Activated CD4-positive, alpha-beta T cell treated with anti-CD3 and anti-CD28 coated beads, Interleukin-2, amount 50 U/mL, for 24 hours (primary cell): ENCODE measurements around the gene SCT.

ENCODE experiments used
- DNase-seq, 2 donors: peaks; one replicate each; pipeline ENCODE4 v3.0.0-alpha.2; 2020; ENCODE audit warnings: low read depth in 1 of 2, low spot score in 1 of 2

Gene SCT

GRCh38 chr11:611001-611996, 15.7 kb downstream of the SCT start:
- no peak for DNase-seq

- no peak for DNase-seq
These were observed 16.7 kb downstream of the SCT start for GRCh38 chr11:610146-610801.

DNA sequence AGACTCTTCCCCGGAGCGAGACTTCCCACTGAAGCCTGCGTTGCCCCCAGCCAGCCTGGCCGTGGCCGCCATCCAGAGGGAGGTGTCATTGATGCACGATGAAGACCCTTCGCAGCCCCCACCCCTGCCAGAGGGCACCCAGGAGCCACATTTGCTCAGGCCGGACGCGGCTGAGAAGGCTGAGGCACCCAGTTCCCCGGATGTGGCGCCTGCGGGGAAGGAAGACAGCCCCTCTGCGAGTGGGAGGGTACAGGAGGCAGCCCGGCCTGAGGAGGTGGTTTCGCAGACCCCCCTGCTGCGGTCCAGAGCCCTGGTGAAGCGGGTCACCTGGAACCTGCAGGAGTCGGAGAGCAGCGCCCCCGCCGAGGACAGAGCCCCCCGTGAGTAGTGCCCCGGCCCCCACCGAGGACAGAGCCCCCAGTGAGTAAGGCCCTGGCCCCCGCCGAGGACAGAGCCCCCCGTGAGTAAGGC, 17.6 kb downstream of the SCT start:
- no peak for DNase-seq

GRCh38 chr11:608791-609251, 18.2 kb downstream of the SCT start:
- DNase-seq = no peak

DNA sequence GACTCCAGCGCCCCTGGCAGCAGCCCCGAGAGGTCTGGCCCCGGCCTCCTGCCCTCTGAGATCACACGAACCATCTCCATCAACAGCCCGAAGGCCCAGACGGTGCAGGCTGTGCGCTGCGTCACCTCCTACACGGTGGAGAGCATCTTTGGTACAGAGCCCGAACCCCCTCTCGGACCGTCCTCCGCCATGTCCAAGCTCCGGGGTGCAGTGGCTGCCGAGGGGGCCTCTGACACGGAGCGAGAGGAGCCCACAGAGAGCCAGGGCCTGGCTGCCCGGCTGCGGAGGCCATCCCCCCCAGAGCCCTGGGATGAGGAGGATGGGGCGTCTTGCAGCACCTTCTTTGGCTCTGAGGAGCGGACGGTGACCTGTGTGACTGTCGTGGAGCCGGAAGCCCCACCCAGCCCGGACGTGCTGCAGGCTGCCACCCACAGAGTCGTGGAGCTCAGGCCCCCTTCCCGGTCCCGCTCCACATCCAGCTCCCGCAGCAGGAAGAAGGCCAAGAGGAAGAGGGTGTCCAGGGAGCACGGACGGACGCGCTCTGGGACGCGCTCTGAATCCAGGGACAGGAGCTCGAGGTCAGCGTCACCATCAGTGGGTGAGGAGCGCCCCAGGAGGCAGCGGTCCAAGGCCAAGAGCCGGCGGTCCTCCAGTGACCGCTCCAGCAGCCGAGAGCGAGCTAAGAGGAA, 18.9 kb downstream of the SCT start:
- no peak for DNase-seq

DNA sequence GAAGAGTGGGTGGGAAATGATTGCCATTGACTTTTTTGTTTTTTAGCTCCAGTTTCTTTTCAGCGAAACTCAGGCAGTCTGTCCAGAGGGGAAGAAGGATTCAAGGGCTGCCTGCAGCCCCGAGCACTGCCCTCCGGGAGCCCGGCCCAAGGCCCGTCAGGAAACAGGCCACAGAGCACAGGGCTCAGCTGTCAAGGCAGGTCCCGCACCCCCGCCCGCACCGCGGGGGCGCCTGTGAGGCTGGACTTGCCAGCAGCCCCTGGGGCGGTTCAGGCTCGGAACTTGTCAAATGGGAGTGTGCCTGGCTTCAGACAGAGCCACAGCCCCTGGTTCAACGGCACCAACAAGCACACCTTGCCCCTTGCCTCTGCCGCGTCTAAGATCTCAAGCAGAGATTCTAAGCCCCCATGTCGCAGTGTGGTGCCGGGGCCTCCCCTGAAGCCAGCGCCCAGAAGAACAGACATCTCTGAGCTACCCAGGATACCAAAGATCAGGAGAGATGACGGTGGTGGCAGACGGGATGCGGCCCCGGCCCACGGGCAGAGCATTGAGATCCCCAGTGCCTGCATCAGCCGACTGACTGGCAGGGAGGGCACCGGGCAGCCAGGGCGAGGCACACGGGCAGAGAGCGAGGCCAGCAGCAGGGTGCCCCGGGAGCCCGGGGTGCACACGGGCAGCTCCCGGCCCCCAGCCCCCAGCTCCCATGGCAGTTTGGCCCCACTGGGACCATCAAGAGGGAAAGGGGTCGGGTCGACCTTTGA, 19.8 kb downstream of the SCT start:
- no peak for DNase-seq

DNA sequence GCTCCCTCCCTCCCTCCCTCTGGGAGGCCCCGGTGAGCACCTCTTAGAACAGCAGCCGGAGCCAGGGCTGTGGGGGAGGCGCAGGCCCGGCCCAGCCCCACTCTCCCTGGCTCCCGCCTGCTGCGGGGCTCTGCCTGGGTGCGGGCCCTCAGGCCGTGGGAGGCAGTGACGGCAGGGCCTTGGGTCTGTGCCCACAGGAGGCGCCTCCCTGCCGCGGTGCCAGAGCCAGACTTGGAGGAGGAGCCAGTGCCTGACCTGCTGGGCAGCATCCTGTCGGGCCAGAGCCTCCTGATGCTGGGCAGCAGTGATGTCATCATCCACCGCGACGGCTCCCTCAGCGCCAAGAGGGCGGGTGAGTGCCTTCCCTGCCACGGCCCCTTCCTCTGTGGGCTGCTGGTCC, 20.7 kb downstream of the SCT start:
- DNase-seq = no peak

DNA sequence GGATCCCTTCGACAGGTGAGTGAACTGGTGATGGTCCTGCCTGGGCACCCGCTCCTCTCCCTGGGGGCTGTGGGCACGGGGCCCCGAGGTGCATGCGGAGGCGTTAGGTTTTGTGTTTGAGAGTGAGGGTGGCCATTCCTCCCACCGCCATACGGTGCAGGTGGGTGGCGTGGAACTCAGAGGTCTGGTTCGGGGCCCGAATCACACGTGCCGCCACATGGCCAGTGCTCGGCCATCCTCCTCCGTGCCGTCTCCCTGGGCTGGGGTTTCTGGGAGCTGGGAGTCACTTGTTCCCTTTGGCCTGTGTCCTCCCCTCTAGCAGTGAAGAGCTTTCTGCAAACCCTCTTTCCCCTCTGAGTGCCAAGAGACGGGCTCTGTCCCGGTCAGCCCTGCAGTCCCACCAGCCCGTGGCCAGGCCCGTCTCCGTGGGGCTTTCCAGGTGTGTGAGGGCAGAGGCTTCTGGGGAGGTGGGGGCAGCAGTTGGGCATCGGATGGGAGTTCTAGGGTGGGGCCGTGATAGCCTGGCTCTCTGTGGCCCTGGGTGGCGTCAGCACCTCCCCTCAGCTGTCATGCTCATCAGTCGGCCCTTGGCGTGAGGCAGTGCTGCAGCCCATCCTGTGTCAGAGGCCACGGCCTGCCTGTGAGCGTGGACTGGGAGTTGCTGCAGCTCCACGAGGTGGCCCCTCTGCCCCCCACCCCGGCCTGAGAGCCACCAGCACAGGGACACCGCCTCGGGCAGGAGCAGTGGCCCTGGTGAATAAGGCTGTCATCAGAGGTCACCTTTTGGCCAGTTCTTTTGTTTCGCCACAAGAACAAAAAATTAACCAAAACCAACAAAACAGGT, 21.5 kb downstream of the SCT start:
- no peak for DNase-seq

GRCh38 chr11:603154-603553, 23.8 kb downstream of the SCT start:
- DNase-seq = no peak

GRCh38 chr11:601573-602245, 25.3 kb downstream of the SCT start:
- DNase-seq = no peak

- no peak for DNase-seq
These were observed 28.8 kb downstream of the SCT start for GRCh38 chr11:598005-598680.

DNA sequence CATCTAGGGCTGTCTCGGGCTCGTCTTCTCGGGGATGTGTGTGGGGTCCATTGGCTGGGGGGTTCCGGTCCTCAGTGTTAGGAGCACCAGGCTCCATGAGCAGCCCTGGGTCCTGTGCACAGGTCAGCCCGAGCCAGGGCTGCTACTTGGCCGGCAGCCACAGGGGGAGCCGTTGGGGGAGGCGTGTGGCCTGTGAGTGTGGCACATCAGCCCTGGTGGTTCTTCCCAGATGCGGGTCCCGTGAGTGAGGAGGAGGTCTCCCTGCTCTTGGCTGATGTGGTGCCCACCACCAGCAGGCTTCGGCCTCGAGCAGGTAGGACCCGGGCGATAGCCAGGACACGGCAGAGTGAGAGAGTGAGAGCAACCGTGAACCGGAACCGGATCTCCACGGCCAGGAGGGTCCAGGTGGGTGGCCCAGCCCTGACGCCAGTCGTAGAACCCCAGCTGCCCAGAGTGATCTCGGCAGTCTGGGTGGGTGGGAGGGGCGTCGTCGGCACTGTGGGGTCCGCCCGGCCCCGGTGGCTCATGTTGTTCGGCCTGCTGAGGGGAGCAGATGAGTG, 29.7 kb downstream of the SCT start:
- no peak for DNase-seq

- no peak for DNase-seq
These were observed 30.6 kb downstream of the SCT start for GRCh38 chr11:596374-596773.

GRCh38 chr11:595400-595799, 31.6 kb downstream of the SCT start:
- DNase-seq = no peak

DNA sequence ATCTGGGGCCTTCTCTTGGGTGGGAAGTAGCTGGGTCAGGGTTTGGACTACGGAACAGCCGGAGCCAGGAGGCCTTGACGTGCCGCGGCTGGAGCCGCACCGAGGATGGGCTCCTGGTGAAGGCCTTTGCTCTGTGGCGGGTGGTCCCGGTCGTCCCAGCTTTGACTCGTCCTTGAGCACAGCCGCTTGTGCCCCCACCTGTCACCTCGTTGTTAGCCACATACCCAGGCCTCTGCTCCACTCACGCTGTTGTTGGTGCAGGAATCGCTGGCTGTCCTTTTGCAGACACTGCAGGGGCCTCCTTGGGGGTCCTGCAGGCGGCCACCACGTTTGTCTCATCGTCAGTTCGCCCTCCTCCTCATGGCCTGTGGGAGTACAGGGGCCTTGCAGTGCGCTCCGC, 33.6 kb downstream of the SCT start:
- no peak for DNase-seq

DNA sequence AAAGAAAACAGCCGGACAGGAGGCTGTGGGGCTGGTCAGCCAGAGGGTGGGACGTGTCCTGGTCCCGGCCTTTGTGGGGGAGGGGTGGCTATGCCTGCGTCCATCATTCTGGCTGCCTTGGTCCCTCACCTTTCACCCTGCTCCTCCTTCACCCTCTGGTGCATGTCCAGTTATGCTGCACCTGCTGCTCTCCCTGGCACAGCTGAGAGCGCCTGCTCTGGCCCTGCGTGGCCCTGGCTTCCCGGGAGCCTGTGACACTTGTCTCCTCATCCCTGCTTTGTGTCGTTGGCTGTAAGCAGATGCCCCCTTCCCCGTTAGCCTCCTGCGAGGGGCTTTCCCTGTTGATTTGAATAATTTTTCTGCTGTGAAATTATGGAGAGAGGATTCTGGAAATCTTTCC, 34.1 kb downstream of the SCT start:
- no peak for DNase-seq

DNA sequence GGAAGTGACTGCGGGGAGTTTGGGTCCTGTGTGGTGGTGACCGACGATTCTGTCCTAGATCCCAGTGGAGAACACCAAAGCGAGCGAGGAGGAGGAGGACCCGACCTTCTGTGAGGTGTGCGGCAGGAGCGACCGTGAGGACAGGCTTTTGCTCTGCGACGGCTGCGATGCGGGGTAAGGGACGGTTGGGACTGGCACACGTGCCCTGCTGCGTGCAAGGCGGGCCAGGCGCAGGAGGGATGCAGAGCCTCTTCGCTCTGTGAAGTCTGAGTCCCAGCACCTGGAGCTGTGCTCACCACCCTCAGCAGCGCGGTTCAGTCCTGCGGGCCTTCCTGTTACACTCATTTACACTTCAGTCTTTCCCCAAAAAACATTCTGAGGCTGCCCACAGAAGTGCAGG, 34.5 kb downstream of the SCT start:
- no peak for DNase-seq

DNA sequence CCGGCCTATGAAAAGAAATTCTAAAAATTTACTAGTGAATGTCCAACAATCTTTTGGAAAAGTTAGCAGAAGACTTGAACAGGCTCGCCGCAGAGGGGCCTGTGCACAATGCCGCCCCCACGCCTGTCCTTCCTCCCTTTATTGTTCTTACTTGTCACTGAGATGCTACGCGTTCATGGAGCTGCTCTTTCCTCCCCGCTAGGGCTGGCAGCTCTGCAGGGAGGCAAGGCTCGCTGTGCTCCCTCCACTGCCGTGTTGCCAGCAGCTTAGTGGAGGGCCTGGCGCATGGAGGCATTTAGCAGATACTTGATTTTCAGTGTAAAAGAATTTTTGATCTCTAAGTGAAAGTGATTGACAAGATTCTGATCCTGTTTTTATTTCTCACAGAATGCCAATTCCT, 36.0 kb downstream of the SCT start:
- DNase-seq = no peak

GRCh38 chr11:589798-590197, 37.2 kb downstream of the SCT start:
- no peak for DNase-seq
